HEK293T (cell line): ENCODE data around the gene PCDHA12.

Experiments used
- CTCF ChIA-PET: fragments of 350-600 bp; formaldehyde crosslinking; extraction: SDS; loops from one replicate; lab custom pipeline; 2021; ENCODE audit warnings: antibody characterized with exemption, inconsistent platforms; lab: Yijun Ruan, JAX
- POLR2A ChIA-PET: fragments of 350-600 bp; formaldehyde crosslinking; extraction: SDS; loops from one replicate; lab custom pipeline; 2020; ENCODE audit warnings: antibody characterized with exemption, inconsistent platforms; lab: Yijun Ruan, JAX
- DNase-seq: peaks from one replicate; pipeline ENCODE4 v3.0.0; 2012; ENCODE audit warnings: mixed read lengths; ENCODE audit errors: extremely low spot score
- ARNT ChIP-seq: fragments of 450-650 bp; IDR thresholded peaks from 2 replicates; pipeline ENCODE4 v1.6.1; 2017; ENCODE audit warnings: mild to moderate bottlenecking
- BHLHE40 ChIP-seq: fragments of 450-650 bp; IDR thresholded peaks from 2 replicates; pipeline ENCODE4 v1.6.1; 2016; ENCODE audit warnings: mild to moderate bottlenecking, moderate library complexity, borderline replicate concordance
- CTBP1 ChIP-seq: fragments of 450-650 bp; IDR thresholded peaks from 2 replicates; pipeline ENCODE4 v1.6.1; 2016; ENCODE audit warnings: borderline replicate concordance
- ELF4 ChIP-seq: fragments of 450-650 bp; IDR thresholded peaks from 2 replicates; pipeline ENCODE4 v1.6.1; 2017; ENCODE audit warnings: antibody characterized with exemption
- FOXA1 ChIP-seq: fragments of 450-650 bp; IDR thresholded peaks from 2 replicates; pipeline ENCODE4 v1.6.1; 2016; ENCODE audit warnings: mild to moderate bottlenecking
- FOXK2 ChIP-seq: fragments of 450-650 bp; IDR thresholded peaks from 2 replicates; pipeline ENCODE4 v1.6.1; 2016; ENCODE audit warnings: mild to moderate bottlenecking
- FOXM1 ChIP-seq: fragments of 450-650 bp; IDR thresholded peaks from 2 replicates; pipeline ENCODE4 v1.6.1; 2017; ENCODE audit warnings: mild to moderate bottlenecking, borderline replicate concordance
- HDGF ChIP-seq: fragments of 450-650 bp; IDR thresholded peaks from 2 replicates; pipeline ENCODE4 v1.6.1; 2017; ENCODE audit warnings: antibody characterized with exemption, borderline replicate concordance
- L3MBTL2 ChIP-seq: fragments of 450-650 bp; conservative IDR thresholded peaks from 2 replicates; pipeline ENCODE4 v1.6.1; 2016; ENCODE audit warnings: mild to moderate bottlenecking
- LEF1 ChIP-seq: fragments of 450-650 bp; IDR thresholded peaks from 2 replicates; pipeline ENCODE4 v1.6.1; 2017; ENCODE audit warnings: mild to moderate bottlenecking, borderline replicate concordance
- NFRKB ChIP-seq: fragments of 450-650 bp; IDR thresholded peaks from 2 replicates; pipeline ENCODE4 v1.6.1; 2016; ENCODE audit warnings: mild to moderate bottlenecking, moderate library complexity
- SP1 ChIP-seq: fragments of 450-650 bp; IDR thresholded peaks from 2 replicates; pipeline ENCODE4 v1.6.1; 2017
- SUZ12 ChIP-seq: fragments of 450-650 bp; IDR thresholded peaks from 2 replicates; pipeline ENCODE4 v1.6.1; 2016; ENCODE audit warnings: mild to moderate bottlenecking
- TARDBP ChIP-seq: fragments of 450-650 bp; IDR thresholded peaks from 2 replicates; pipeline ENCODE4 v1.6.1; 2016
- ZNF384 ChIP-seq: fragments of 450-650 bp; IDR thresholded peaks from 2 replicates; pipeline ENCODE4 v1.6.1; 2016
- TF ChIP-seq, protein P1 (sequence below): fragments of 450-650 bp; IDR thresholded peaks from 2 replicates; pipeline ENCODE4 v1.6.1; 2016

Gene PCDHA12

GRCh38 chr5:140916325-140916724, 41.2 kb downstream of the PCDHA12 start:
- ChIA-PET POLR2A (no interaction called here), CTCF (interaction anchor here (1.2 kb wide), 1 partner anchor 9 kb away, joined by 3 read pairs; the partner anchor contains the start of gene PCDHAC1)
- TF ChIP-seq, protein P1, sequence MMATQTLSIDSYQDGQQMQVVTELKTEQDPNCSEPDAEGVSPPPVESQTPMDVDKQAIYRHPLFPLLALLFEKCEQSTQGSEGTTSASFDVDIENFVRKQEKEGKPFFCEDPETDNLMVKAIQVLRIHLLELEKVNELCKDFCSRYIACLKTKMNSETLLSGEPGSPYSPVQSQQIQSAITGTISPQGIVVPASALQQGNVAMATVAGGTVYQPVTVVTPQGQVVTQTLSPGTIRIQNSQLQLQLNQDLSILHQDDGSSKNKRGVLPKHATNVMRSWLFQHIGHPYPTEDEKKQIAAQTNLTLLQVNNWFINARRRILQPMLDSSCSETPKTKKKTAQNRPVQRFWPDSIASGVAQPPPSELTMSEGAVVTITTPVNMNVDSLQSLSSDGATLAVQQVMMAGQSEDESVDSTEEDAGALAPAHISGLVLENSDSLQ = no peak
- TF ChIP-seq ARNT (no peak), FOXA1 (no peak), HDGF (no peak), TARDBP (no peak), SUZ12 (no peak), LEF1 (no peak), L3MBTL2 (no peak), BHLHE40 (no peak), CTBP1 (no peak), SP1 (no peak), FOXK2 (no peak)
- DNase-seq = no peak

DNA sequence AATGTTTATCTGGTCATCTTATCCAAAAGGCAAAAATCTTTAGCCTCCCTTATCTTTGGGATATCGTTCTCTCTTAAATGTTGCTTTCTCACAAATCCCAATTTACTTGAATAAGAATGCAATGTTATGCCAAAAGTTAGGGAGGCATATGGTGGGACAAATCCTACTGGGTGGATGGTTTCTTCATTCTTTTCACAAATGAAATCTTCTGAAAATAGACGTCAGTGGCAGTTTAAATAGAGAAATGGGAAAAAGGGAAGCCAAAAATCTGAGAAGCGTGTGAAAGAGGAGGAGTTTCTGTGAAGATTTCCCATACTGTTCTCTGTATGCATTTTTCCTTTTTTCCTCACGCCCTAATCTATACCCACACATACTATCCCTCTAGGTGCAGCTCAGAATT, 48.5 kb downstream of the PCDHA12 start:
- ChIA-PET POLR2A (no interaction called here), CTCF (interaction anchor here (0.5 to 1.0 kb wide), 2 partner anchors 42 to 116 kb away, joined by 3 read pairs; no protein-coding TSS in a partner anchor)
- no peak for DNase-seq
- TF ChIP-seq FOXK2 (no peak), SP1 (no peak), NFRKB (no peak), ELF4 (no peak), FOXM1 (no peak), BHLHE40 (no peak), LEF1 (no peak), ZNF384 (no peak), ARNT (no peak), SUZ12 (no peak), L3MBTL2 (no peak), TARDBP (no peak), CTBP1 (no peak), FOXA1 (no peak), HDGF (no peak)
- TF ChIP-seq, protein P1 = no peak

- no peak for DNase-seq
- CTCF ChIA-PET = interaction anchor here (0.6 to 3.4 kb wide), 7 partner anchors 9 to 115 kb away, joined by 3 to 47 read pairs (median 7); partner anchors contain the start of gene PCDHA11
- TF ChIP-seq FOXA1 (no peak), BHLHE40 (no peak), CTBP1 (no peak), ARNT (no peak), SUZ12 (no peak), ZNF384 (no peak), HDGF (no peak), LEF1 (no peak), ELF4 (no peak), NFRKB (no peak), L3MBTL2 (no peak), FOXK2 (no peak), TARDBP (no peak)
- TF ChIP-seq, protein P1 = no peak
- POLR2A ChIA-PET = interaction anchor here (1.6 to 1.7 kb wide), 2 partner anchors 57 to 114 kb away, joined by 4 to 11 read pairs; partner anchors contain the start of gene PCDHA11
Measured at GRCh38 chr5:140925806-140926442, 50.8 kb downstream of the PCDHA12 start, which contains the start of gene PCDHAC1. Gene PCDHAC1, plus strand, starts transcription at chr5:140926299. Its CDS starts 594 bp downstream, at chr5:140926893.

DNA sequence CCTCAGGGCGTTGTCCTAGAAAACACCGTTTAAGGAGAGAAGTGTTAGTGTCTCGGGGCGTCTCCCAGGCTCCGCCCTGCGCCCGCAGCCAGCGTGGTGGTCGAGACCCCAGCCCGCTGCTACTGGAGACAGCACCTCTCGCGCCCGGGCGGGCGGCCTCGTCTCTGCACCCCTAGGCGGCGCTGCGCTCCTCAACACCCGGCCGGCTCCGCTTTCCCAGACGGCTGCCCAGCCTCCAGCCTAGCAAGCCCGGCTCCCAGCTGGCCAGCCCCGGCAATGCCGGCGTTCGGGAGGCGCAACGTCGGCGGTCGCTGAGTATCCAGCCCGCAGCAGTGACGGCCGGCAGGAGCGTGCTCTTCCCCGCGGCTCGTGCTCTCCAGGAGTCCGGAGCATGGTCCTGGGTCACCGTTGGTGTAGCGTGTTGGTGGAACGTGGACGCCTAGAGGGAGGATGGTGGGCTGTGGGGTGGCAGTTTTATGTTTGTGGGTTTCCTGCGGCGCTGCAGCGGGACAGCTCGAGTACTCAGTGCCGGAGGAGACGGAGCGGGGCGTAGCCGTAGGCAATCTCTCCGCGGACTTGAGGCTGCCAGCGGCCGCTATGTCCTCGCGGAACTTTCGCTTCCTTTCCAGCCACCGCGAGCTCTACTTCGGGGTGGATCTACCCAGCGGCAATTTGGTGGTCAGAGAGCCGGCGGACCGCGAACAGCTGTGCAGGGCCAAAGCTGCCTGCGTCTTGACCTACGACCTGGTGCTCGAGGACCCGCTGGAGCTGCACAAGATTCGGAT, 51.5 kb downstream of the PCDHA12 start:
- TF ChIP-seq TARDBP (no peak), CTBP1 (no peak), BHLHE40 (no peak), HDGF (no peak), FOXA1 (no peak), FOXM1 (no peak), ZNF384 (no peak), SUZ12 (no peak), NFRKB (no peak), LEF1 (no peak), ARNT (no peak), ELF4 (no peak)
- TF ChIP-seq, protein P1 = no peak
- ChIA-PET POLR2A (interaction anchor here (0.8 to 1.7 kb wide), 3 partner anchors 57 to 115 kb away, joined by 4 to 11 read pairs (median 4); partner anchors contain the start of gene PCDHA11), CTCF (interaction anchor here (0.7 to 3.4 kb wide), 10 partner anchors 9 to 114 kb away, joined by 3 to 47 read pairs (median 6); partner anchors contain the start of gene PCDHA11)
- peak; percentile 73 for DNase-seq
